Measurements from ENCODE around the gene LYZL2.
"Not testable (repeated sequence)": the region's sequence is repeated elsewhere in the genome, so short reads cannot be mapped to it uniquely, and the experiment has no call there.

The LYZL2 gene

GRCh38 chr10:30656233-30656632 lies 26.7 kb upstream of the LYZL2 start:
- Histone ChIP-seq H2AFZ (ENCODE audit: low read length) (no peak overlapping the region), H3K4me2 (ENCODE audit: insufficient read depth, low read length, poor library complexity, severe bottlenecking) (no peak overlapping the region), H3K23ac (ENCODE audit: low read depth, low read length, poor library complexity) (no peak overlapping the region), H2BK12ac (ENCODE audit: low read length) (no peak overlapping the region), H3K36me3 (replicated peaks in 1 of 2; ENCODE audit: control insufficient read depth in 2 of 2, insufficient read depth in 2 of 2, low read length in 2 of 2) (no peaks in the 10 kb centered on the region), H3K27me3 (ENCODE audit: control insufficient read depth in 3 of 3, insufficient read depth in 3 of 3, low read depth in 1 of 3, low read length in 3 of 3) (no peaks in the 10 kb centered on the region), H4K91ac (ENCODE audit: low read depth, low read length, poor library complexity) (no peak overlapping the region), H3K18ac (ENCODE audit: low read length) (no peak overlapping the region), H2BK120ac (ENCODE audit: low read depth, low read length) (no peak overlapping the region), H3K4me1 (ENCODE audit: control insufficient read depth in 2 of 2, insufficient read depth in 1 of 2, low read depth in 1 of 2, low read length in 2 of 2) (no peaks in the 10 kb centered on the region), H3K4me3 (ENCODE audit: low read length in 2 of 2) (no peak overlapping the region), H2BK15ac (ENCODE audit: low read length) (no peak overlapping the region), H3K9me3 (replicated peaks in 1 of 2; ENCODE audit: control insufficient read depth in 2 of 2, insufficient read depth in 1 of 2, low read depth in 1 of 2, low read length in 2 of 2) (no peaks in the 10 kb centered on the region), H2BK5ac (ENCODE audit: low read length) (no peak overlapping the region), H3K79me1 (ENCODE audit: low read depth, low read length) (no peaks in the 10 kb centered on the region), H3K14ac (ENCODE audit: low read length) (no peak overlapping the region), H3K4ac (ENCODE audit: low read length) (no peak overlapping the region), H3K27ac (replicated peaks; ENCODE audit: low read length) (no peak overlapping the region), H4K8ac (ENCODE audit: low read depth, low read length) (no peak overlapping the region), H2AK5ac (ENCODE audit: low read depth, low read length) (no peak overlapping the region), H3K9ac (ENCODE audit: low read depth, low read length, poor library complexity) (no peak overlapping the region)
- WGBS, 2 donors (ENCODE audit: extremely low coverage in 2 of 2, insufficient read length in 2 of 2, insufficient replicate concordance in 1 of 2) = no CpG with 5 or more reads among the region's 5 CpGs
- DNase-seq (ENCODE audit: low spot score) = no peak

GRCh38 chr10:30655001-30655400 lies 25.4 kb upstream of the LYZL2 start:
- H3K4me1 ChIP-seq (ENCODE audit: control insufficient read depth in 2 of 2, insufficient read depth in 1 of 2, low read depth in 1 of 2, low read length in 2 of 2); H3K36me3 ChIP-seq (replicated peaks in 1 of 2; ENCODE audit: control insufficient read depth in 2 of 2, insufficient read depth in 2 of 2, low read length in 2 of 2); H3K4me3 ChIP-seq (ENCODE audit: low read length in 2 of 2); H2BK5ac ChIP-seq (ENCODE audit: low read length); H2BK15ac ChIP-seq (ENCODE audit: low read length); H3K79me1 ChIP-seq (ENCODE audit: low read depth, low read length); H2AK5ac ChIP-seq (ENCODE audit: low read depth, low read length); H3K9me3 ChIP-seq (replicated peaks in 1 of 2; ENCODE audit: control insufficient read depth in 2 of 2, insufficient read depth in 1 of 2, low read depth in 1 of 2, low read length in 2 of 2); H4K8ac ChIP-seq (ENCODE audit: low read depth, low read length); H2BK120ac ChIP-seq (ENCODE audit: low read depth, low read length); DNase-seq (ENCODE audit: low spot score); H3K14ac ChIP-seq (ENCODE audit: low read length); H3K23ac ChIP-seq (ENCODE audit: low read depth, low read length, poor library complexity); H3K4me2 ChIP-seq (ENCODE audit: insufficient read depth, low read length, poor library complexity, severe bottlenecking); H3K9ac ChIP-seq (ENCODE audit: low read depth, low read length, poor library complexity); H2AFZ ChIP-seq (ENCODE audit: low read length); H3K27ac ChIP-seq (replicated peaks; ENCODE audit: low read length); H3K18ac ChIP-seq (ENCODE audit: low read length); H3K4ac ChIP-seq (ENCODE audit: low read length); H4K91ac ChIP-seq (ENCODE audit: low read depth, low read length, poor library complexity); H3K27me3 ChIP-seq (ENCODE audit: control insufficient read depth in 3 of 3, insufficient read depth in 3 of 3, low read depth in 1 of 3, low read length in 3 of 3); H2BK12ac ChIP-seq (ENCODE audit: low read length): not testable (repeated sequence)
- WGBS, 2 donors (ENCODE audit: extremely low coverage in 2 of 2, insufficient read length in 2 of 2, insufficient replicate concordance in 1 of 2) = no CpG with 5 or more reads among the region's 8 CpGs

GRCh38 chr10:30651470-30652397 lies 22.2 kb upstream of the LYZL2 start:
- WGBS, 2 donors (ENCODE audit: extremely low coverage in 2 of 2, insufficient read length in 2 of 2, insufficient replicate concordance in 1 of 2) = no CpG with 5 or more reads among the region's 10 CpGs
- H2BK120ac ChIP-seq (ENCODE audit: low read depth, low read length); DNase-seq (ENCODE audit: low spot score); H2AK5ac ChIP-seq (ENCODE audit: low read depth, low read length); H4K91ac ChIP-seq (ENCODE audit: low read depth, low read length, poor library complexity); H3K4me2 ChIP-seq (ENCODE audit: insufficient read depth, low read length, poor library complexity, severe bottlenecking); H3K9me3 ChIP-seq (replicated peaks in 1 of 2; ENCODE audit: control insufficient read depth in 2 of 2, insufficient read depth in 1 of 2, low read depth in 1 of 2, low read length in 2 of 2); H3K14ac ChIP-seq (ENCODE audit: low read length); H3K4me1 ChIP-seq (ENCODE audit: control insufficient read depth in 2 of 2, insufficient read depth in 1 of 2, low read depth in 1 of 2, low read length in 2 of 2); H3K36me3 ChIP-seq (replicated peaks in 1 of 2; ENCODE audit: control insufficient read depth in 2 of 2, insufficient read depth in 2 of 2, low read length in 2 of 2); H3K4me3 ChIP-seq (ENCODE audit: low read length in 2 of 2); H3K4ac ChIP-seq (ENCODE audit: low read length); H3K27me3 ChIP-seq (ENCODE audit: control insufficient read depth in 3 of 3, insufficient read depth in 3 of 3, low read depth in 1 of 3, low read length in 3 of 3); H3K9ac ChIP-seq (ENCODE audit: low read depth, low read length, poor library complexity); H2BK15ac ChIP-seq (ENCODE audit: low read length); H3K27ac ChIP-seq (replicated peaks; ENCODE audit: low read length); H4K8ac ChIP-seq (ENCODE audit: low read depth, low read length); H3K18ac ChIP-seq (ENCODE audit: low read length); H2BK5ac ChIP-seq (ENCODE audit: low read length); H2BK12ac ChIP-seq (ENCODE audit: low read length); H3K23ac ChIP-seq (ENCODE audit: low read depth, low read length, poor library complexity); H3K79me1 ChIP-seq (ENCODE audit: low read depth, low read length); H2AFZ ChIP-seq (ENCODE audit: low read length): not testable (repeated sequence)

DNA sequence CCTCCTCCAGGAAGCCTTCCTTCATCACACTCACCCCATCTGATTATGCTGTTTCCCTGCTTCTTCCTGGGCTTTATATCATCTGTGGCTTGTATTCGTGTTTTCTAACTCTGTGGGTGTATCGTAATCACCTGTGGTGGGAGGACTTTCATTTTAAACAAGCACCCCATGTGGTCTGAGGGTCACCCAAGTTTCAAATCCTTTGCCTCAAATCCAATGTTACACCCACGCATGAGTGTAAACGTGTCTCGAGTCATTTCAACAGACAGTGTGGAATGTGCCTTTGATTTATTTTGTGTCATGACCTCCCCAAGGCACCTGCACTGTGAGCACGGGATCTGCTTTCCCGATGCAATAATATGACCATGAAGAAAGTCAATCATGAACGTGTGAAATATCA lies 17.5 kb upstream of the LYZL2 start:
- Histone ChIP-seq H2BK12ac (ENCODE audit: low read length) (no peak overlapping the region), H3K23ac (ENCODE audit: low read depth, low read length, poor library complexity) (no peak overlapping the region), H2BK120ac (ENCODE audit: low read depth, low read length) (no peak overlapping the region), H3K14ac (ENCODE audit: low read length) (no peak overlapping the region), H3K4me2 (ENCODE audit: insufficient read depth, low read length, poor library complexity, severe bottlenecking) (no peak overlapping the region), H3K4ac (ENCODE audit: low read length) (no peak overlapping the region), H3K4me3 (ENCODE audit: low read length in 2 of 2) (no peak overlapping the region), H3K9ac (ENCODE audit: low read depth, low read length, poor library complexity) (no peak overlapping the region), H2BK5ac (ENCODE audit: low read length) (no peak overlapping the region), H4K8ac (ENCODE audit: low read depth, low read length) (no peak overlapping the region), H3K4me1 (ENCODE audit: control insufficient read depth in 2 of 2, insufficient read depth in 1 of 2, low read depth in 1 of 2, low read length in 2 of 2) (peaks cover 3 to 7% of the 10 kb centered on the region in 2 donors), H2AFZ (ENCODE audit: low read length) (no peak overlapping the region), H3K27ac (replicated peaks; ENCODE audit: low read length) (no peak overlapping the region), H3K18ac (ENCODE audit: low read length) (no peak overlapping the region), H3K36me3 (replicated peaks in 1 of 2; ENCODE audit: control insufficient read depth in 2 of 2, insufficient read depth in 2 of 2, low read length in 2 of 2) (no peaks in the 10 kb centered on the region), H3K79me1 (ENCODE audit: low read depth, low read length) (no peaks in the 10 kb centered on the region), H4K91ac (ENCODE audit: low read depth, low read length, poor library complexity) (no peak overlapping the region), H3K27me3 (ENCODE audit: control insufficient read depth in 3 of 3, insufficient read depth in 3 of 3, low read depth in 1 of 3, low read length in 3 of 3) (peaks cover 0 to 6% (median 0%) of the 10 kb centered on the region in 3 experiments), H2BK15ac (ENCODE audit: low read length) (no peak overlapping the region), H3K9me3 (replicated peaks in 1 of 2; ENCODE audit: control insufficient read depth in 2 of 2, insufficient read depth in 1 of 2, low read depth in 1 of 2, low read length in 2 of 2) (no peaks in the 10 kb centered on the region), H2AK5ac (ENCODE audit: low read depth, low read length) (no peak overlapping the region)
- no CpG with 5 or more reads among the region's 8 CpGs for WGBS, 2 donors (ENCODE audit: extremely low coverage in 2 of 2, insufficient read length in 2 of 2, insufficient replicate concordance in 1 of 2)
- DNase-seq (ENCODE audit: low spot score) = no peak
